Measurements from ENCODE around the gene GRIK4. TPM values are rescaled to one million over a fixed set of nuclear protein-coding genes. Genes with fewer than 3 reads are reported as not detected.

The GRIK4 gene
- total and polyA plus RNA-seq, 2 of the 4 experiments (the other 2 are of a cell fraction): 0.18 to 0.38 TPM

DNA sequence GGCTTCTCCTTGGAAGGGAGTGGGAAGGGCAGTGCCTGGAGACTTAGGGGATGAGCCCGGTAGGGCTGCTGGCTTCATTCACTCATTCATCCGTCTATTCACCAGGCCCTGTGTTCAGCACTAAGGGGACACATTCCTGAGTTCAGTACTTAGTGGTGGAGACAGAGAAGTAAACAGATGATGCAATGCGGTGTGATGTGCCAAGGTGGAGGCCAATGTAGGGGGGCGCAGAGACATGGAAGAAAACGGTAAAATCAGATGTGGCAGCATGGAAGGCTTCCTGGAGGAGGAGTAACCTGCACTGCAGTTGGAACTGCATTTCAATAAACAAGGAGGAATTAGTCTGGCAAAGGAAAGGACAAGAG is 21.3 kb downstream of the GRIK4 start:
- 34% methylated on average over 3 of the region's 5 CpGs; no CpG with 5 or more reads in 1 of the 2 experiments for WGBS, 2 experiments (ENCODE audit: extremely low coverage in 2 of 2, insufficient read length in 1 of 2)
- in situ Hi-C loops (cut with MboI; ENCODE audit: low sequenced_read_pairs): no loop called here
- no TSS peak for BruUV-seq (replicated peaks)

More for the DNA sequence above, 21.3 kb downstream of the GRIK4 start:
- Histone ChIP-seq H3K4ac (ENCODE audit: low read depth, low read length) (peak overlapping the region; percentile 42), H3K18ac (ENCODE audit: low read depth, low read length) (no peak overlapping the region), H3K56ac (ENCODE audit: extremely low read depth, insufficient read depth, low read length) (no peak overlapping the region), H3K36me3 (ENCODE audit: control insufficient read depth, insufficient read depth, low read length) (no peaks in the 10 kb centered on the region), H3K23ac (ENCODE audit: low read depth, low read length) (peak overlapping the region; percentile 26; the same call in 1 of the 2 replicates), H3K79me1 (ENCODE audit: low read depth in 1 of 2, low read length in 2 of 2) (no peaks in the 10 kb centered on the region), H4K20me1 (ENCODE audit: insufficient read depth, low read length) (no peaks in the 10 kb centered on the region), H3K9me3 (ENCODE audit: control insufficient read depth, insufficient read depth, low read length) (no peaks in the 10 kb centered on the region), H4K5ac (ENCODE audit: low read depth, low read length) (no peak overlapping the region), H2AK9ac (replicated peaks; ENCODE audit: low read depth, low read length, poor library complexity) (peak overlapping the region; percentile 39), H2BK120ac (ENCODE audit: low read depth, low read length) (peak overlapping the region; percentile 62), H3K4me1 (ENCODE audit: control insufficient read depth, insufficient read depth, low read length) (peaks cover 6% of the 10 kb centered on the region), H4K8ac (ENCODE audit: low read depth in 2 of 2, low read length in 2 of 2) (peak overlapping the region in 1 of 2 experiments; percentile 60; a peak in 2 of 4 replicates), H3K14ac (replicated peaks; ENCODE audit: low read depth, low read length) (no peak overlapping the region), H3K27ac (ENCODE audit: insufficient read depth, low read length) (peak overlapping the region; percentile 42; the same call in 1 of the 2 replicates), H2AFZ (replicated peaks; ENCODE audit: low read length, poor library complexity) (peak overlapping the region; percentile 83), H3K9ac (ENCODE audit: low read depth, low read length) (peak overlapping the region; percentile 25; the same call in 1 of the 2 replicates), H2BK20ac (ENCODE audit: low read depth, low read length) (peak overlapping the region; percentile 71), H3K4me2 (ENCODE audit: low read depth, low read length) (peak overlapping the region; percentile 44), H2AK5ac (ENCODE audit: low read depth, low read length) (0 out of 2 replicates have a peak overlapping the region, but pooled peaks have one; percentile 0), H3K9me1 (ENCODE audit: insufficient read depth, low read length) (peaks cover 4% of the 10 kb centered on the region; the same call in 1 of the 2 replicates), H2BK5ac (ENCODE audit: low read depth, low read length, poor library complexity, severe bottlenecking) (no peak overlapping the region), H3K4me3 (ENCODE audit: insufficient read depth, low read depth, low read length) (no peak overlapping the region), H3K27me3 (ENCODE audit: control insufficient read depth, insufficient read depth, low read length) (no peaks in the 10 kb centered on the region), H2BK15ac (ENCODE audit: low read depth, low read length) (no peak overlapping the region; the same call in 2 of the 3 replicates), H4K91ac (ENCODE audit: insufficient read depth, low read depth, low read length) (peak overlapping the region; percentile 81)
- ATAC-seq (ENCODE audit: low read depth) (peak; percentile 67), DNase-seq (peak; percentile 47)
- dilution Hi-C loops (cut with HindIII; ENCODE audit: low sequenced_read_pairs, unreplicated experiment): no loop called here
- POLR2A ChIA-PET (ENCODE audit: unreplicated experiment): no interaction called here
- TF ChIP-seq CEBPB (IDR thresholded peaks at IDR 0.05; ENCODE audit: low read depth, low read length): peak; percentile 93
- TF ChIP-seq, protein P1, sequence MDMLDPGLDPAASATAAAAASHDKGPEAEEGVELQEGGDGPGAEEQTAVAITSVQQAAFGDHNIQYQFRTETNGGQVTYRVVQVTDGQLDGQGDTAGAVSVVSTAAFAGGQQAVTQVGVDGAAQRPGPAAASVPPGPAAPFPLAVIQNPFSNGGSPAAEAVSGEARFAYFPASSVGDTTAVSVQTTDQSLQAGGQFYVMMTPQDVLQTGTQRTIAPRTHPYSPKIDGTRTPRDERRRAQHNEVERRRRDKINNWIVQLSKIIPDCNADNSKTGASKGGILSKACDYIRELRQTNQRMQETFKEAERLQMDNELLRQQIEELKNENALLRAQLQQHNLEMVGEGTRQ (IDR thresholded peaks at IDR 0.05; ENCODE audit: low read depth, low read length): no peak
- CTCF ChIA-PET: interaction anchor here (0.6 to 1.1 kb wide), 2 partner anchors 21 to 1438 kb away, joined by 3 to 4 read pairs; partner anchors contain the start of gene GRIK4
- intact Hi-C loops (cut with micrococcal nuclease): no loop called here
